Measurements from ENCODE around the gene NRXN3.

- TF ChIP-seq CTCF (IDR thresholded peaks at IDR 0.05) (no peak), EZH2 (IDR thresholded peaks at IDR 0.05) (no peak)
Observed at GRCh38 chr14:78975734-78976133, 805.6 kb downstream of the NRXN3 start.
